ENCODE measurements around the gene RAB7B.

RAB7B gene

GRCh38 chr1:205948886-205949285 is 54.3 kb downstream of the RAB7B start:
- no peak for DNase-seq (ENCODE audit: low read depth)

GRCh38 chr1:205948039-205948438 is 55.2 kb downstream of the RAB7B start:
- DNase-seq (ENCODE audit: low read depth): no peak

GRCh38 chr1:205947024-205947423 is 56.2 kb downstream of the RAB7B start:
- DNase-seq (ENCODE audit: low read depth): no peak

- no peak for DNase-seq (ENCODE audit: low read depth)
These were observed 58.1 kb downstream of the RAB7B start for GRCh38 chr1:205945069-205945468.

- no peak for DNase-seq (ENCODE audit: low read depth)
These were observed 58.7 kb downstream of the RAB7B start for GRCh38 chr1:205944525-205944924.

- no peak for DNase-seq (ENCODE audit: low read depth)
These were observed 60.0 kb downstream of the RAB7B start, which contains the start of gene SLC26A9 for GRCh38 chr1:205943245-205943644. TSS of gene SLC26A9 (minus strand) at chr1:205943456. CDS start at chr1:205935820, 7,636 bp downstream.

GRCh38 chr1:205942631-205943159 is 60.5 kb downstream of the RAB7B start:
- no peak for DNase-seq (ENCODE audit: low read depth)

- DNase-seq (ENCODE audit: low read depth): no peak
These were observed 62.5 kb downstream of the RAB7B start for GRCh38 chr1:205940710-205941109.

GRCh38 chr1:205939690-205940330 is 63.4 kb downstream of the RAB7B start:
- no peak for DNase-seq (ENCODE audit: low read depth)

- DNase-seq (ENCODE audit: low read depth): no peak
These were observed 64.5 kb downstream of the RAB7B start for GRCh38 chr1:205938682-205939081.

GRCh38 chr1:205936846-205937586 is 66.2 kb downstream of the RAB7B start:
- DNase-seq (ENCODE audit: low read depth): peak; percentile 74

- DNase-seq (ENCODE audit: low read depth): no peak
These were observed 66.9 kb downstream of the RAB7B start for GRCh38 chr1:205936311-205936710.

- DNase-seq (ENCODE audit: low read depth): no peak
These were observed 67.3 kb downstream of the RAB7B start for GRCh38 chr1:205935869-205936268.

GRCh38 chr1:205934788-205935187 is 68.4 kb downstream of the RAB7B start:
- no peak for DNase-seq (ENCODE audit: low read depth)

GRCh38 chr1:205933671-205934618 is 69.2 kb downstream of the RAB7B start:
- peak; percentile 59 for DNase-seq (ENCODE audit: low read depth)

GRCh38 chr1:205932776-205933175 is 70.4 kb downstream of the RAB7B start:
- no peak for DNase-seq (ENCODE audit: low read depth)

- no peak for DNase-seq (ENCODE audit: low read depth)
These were observed 72.4 kb downstream of the RAB7B start for GRCh38 chr1:205930799-205931281.

- no peak for DNase-seq (ENCODE audit: low read depth)
These were observed 73.0 kb downstream of the RAB7B start for GRCh38 chr1:205930195-205930577.

GRCh38 chr1:205929496-205930194 is 73.5 kb downstream of the RAB7B start:
- DNase-seq (ENCODE audit: low read depth): no peak

- DNase-seq (ENCODE audit: low read depth): no peak
These were observed 74.9 kb downstream of the RAB7B start for GRCh38 chr1:205928317-205928716.

- DNase-seq (ENCODE audit: low read depth): no peak
These were observed 75.5 kb downstream of the RAB7B start for GRCh38 chr1:205927676-205928075.

Measured in iris pigment epithelial cell (primary cell).